ENCODE measurements around the gene SLC25A28. TPM values are rescaled to one million over a fixed set of nuclear protein-coding genes. Genes with fewer than 3 reads are reported as not detected.

SLC25A28 gene, protein sequence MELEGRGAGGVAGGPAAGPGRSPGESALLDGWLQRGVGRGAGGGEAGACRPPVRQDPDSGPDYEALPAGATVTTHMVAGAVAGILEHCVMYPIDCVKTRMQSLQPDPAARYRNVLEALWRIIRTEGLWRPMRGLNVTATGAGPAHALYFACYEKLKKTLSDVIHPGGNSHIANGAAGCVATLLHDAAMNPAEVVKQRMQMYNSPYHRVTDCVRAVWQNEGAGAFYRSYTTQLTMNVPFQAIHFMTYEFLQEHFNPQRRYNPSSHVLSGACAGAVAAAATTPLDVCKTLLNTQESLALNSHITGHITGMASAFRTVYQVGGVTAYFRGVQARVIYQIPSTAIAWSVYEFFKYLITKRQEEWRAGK
- 30.7 TPM for polyA plus RNA-seq (2013, experiment 1 of 2)
- 24.2 TPM for polyA plus RNA-seq (2013, experiment 2 of 2)

DNA sequence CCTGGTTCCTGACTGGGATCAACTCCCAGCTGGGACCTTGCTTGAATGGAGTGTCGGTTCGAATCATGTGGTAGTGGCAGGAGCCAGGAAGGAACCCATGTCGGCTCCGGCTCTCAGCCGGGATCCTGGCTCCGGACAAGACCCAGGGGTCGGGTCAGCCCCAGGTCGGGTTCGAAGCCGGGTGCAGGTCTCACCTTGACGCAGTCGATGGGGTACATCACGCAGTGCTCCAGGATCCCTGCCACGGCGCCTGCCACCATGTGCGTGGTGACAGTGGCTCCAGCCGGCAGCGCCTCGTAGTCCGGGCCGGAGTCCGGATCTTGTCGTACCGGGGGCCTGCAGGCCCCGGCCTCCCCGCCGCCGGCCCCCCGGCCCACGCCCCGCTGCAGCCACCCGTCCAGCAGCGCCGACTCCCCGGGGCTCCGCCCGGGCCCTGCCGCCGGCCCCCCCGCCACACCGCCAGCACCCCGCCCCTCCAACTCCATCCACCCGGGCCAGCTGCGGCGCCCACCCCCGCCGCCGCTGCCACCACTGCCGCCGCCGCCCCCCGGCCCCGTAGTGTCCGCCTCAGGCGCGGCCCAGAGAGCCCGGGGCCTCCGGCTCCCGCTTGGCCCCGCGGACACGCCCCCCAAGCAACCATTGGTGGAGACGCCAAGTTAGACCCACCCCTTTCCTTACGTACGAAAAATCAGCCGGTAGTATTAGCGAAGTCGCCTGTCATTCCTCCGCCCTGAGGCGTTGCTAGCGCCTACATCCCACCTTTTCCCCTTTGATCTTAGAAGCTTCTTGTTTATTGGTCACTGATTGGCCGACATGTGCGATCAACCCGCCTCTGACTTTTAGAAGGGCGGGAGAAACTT, at the start of gene SLC25A28:
Gene SLC25A28 (minus strand): TSS at position 589 of the 860 bp plus-strand sequence. CDS start 104 bp downstream, at position 485.
- peaks cover 5% of the 10 kb centered on the region for H3K4me1 ChIP-seq (ENCODE audit: control insufficient read depth, insufficient read depth, low read length, poor library complexity, severe bottlenecking)
- H3K27ac ChIP-seq (ENCODE audit: low read depth, low read length, severe bottlenecking) = peak within 1 kb of the TSS; percentile 99
- peak within 1 kb of the TSS; percentile 74 for H3K4me3 ChIP-seq (ENCODE audit: extremely low read depth, insufficient read depth, low read length, poor library complexity, severe bottlenecking)
- WGBS, 2 experiments (ENCODE audit: insufficient coverage in 2 of 2) = 0% methylated on average over 33 to 44 of the region's 75 CpGs
- H3K9me3 ChIP-seq (ENCODE audit: control insufficient read depth, low read length) = no peaks in the 10 kb centered on the region
- no peaks in the 10 kb centered on the region for H3K36me3 ChIP-seq (ENCODE audit: control insufficient read depth, insufficient read depth, low read length)

DNA sequence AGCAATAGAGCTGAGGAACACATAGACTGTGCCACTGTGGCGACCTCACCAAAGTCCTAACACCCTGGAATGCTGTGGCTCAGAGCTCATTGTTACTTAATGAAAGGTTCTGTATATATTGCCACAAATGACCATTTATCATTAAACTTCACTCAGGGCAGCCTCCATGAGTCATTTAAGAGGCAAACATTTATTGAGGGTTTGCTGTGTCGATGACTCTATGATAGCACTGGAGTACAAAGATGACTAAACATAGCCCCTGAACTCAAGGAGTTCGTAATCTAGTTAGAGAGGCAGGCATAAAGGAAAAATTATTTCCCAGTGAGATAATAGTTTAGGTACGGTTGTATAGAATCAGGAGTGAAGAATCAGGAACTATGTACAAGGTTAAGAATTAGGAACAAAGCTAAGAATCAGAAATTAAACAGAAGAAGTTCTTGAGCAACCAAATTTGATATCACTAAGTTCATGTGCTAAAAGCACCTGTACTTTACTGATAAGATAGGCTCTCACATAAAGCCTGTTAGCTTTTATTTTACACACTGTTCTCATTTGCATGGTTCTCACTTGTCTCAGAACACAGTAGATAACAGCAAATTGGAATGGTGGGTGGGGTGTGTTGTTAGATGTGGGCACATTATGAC, 47.0 kb upstream of the SLC25A28 start:
- no peak overlapping the region for H3K4me3 ChIP-seq (ENCODE audit: extremely low read depth, insufficient read depth, low read length, poor library complexity, severe bottlenecking)
- peaks cover 45% of the 10 kb centered on the region for H3K36me3 ChIP-seq (ENCODE audit: control insufficient read depth, insufficient read depth, low read length)
- H3K27ac ChIP-seq (ENCODE audit: low read depth, low read length, severe bottlenecking) = no peak overlapping the region
- H3K9me3 ChIP-seq (ENCODE audit: control insufficient read depth, low read length) = no peaks in the 10 kb centered on the region
- WGBS, 2 experiments (ENCODE audit: insufficient coverage in 2 of 2) = 94% methylated on average over 3 of the region's 4 CpGs
- H3K4me1 ChIP-seq (ENCODE audit: control insufficient read depth, insufficient read depth, low read length, poor library complexity, severe bottlenecking) = no peaks in the 10 kb centered on the region

DNA sequence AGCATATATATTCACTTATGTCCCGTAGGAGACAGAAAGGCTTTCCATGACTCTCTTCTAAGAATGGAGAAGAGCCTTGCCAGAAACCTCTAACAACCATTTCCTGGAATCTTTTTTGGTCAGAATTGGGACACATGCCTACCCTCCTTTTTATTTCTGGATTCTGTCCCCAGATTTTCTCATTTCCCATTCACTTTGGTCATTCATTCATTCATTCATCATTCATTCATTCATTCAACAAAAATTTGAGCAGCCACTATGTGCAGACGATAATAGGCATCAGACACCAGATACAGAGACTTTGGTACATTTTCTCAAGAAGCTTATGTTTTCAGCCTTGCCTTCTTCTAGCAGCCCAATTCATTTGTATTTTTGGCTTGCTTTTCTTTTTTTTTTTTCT, 45.1 kb upstream of the SLC25A28 start:
- Histone ChIP-seq H3K4me3 (ENCODE audit: extremely low read depth, insufficient read depth, low read length, poor library complexity, severe bottlenecking) (no peak overlapping the region), H3K9me3 (ENCODE audit: control insufficient read depth, low read length) (no peaks in the 10 kb centered on the region), H3K4me1 (ENCODE audit: control insufficient read depth, insufficient read depth, low read length, poor library complexity, severe bottlenecking) (peaks cover 7% of the 10 kb centered on the region), H3K36me3 (ENCODE audit: control insufficient read depth, insufficient read depth, low read length) (peaks cover 43% of the 10 kb centered on the region), H3K27ac (ENCODE audit: low read depth, low read length, severe bottlenecking) (no peak overlapping the region)
- WGBS, 2 experiments (ENCODE audit: insufficient coverage in 2 of 2) = 100% methylated on average over 2 of the region's 2 CpGs

DNA sequence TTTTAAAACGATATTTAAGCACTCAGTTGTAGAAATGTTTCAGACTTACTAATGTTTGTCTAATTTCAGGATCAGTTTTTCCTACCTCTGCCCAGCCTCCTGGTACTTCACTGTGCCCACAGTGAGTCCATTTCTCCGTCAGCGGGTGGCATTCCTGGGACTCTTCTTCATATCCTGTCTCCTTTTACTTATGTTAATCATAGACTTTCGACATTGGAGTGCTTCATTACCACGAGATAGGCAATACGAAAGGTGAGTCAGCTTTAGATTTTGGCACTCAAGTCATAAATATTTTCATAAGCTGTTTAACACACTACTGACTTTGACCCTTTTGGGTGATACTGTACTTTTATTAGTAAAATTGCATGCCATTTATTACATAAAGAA, 41.1 kb upstream of the SLC25A28 start:
- Histone ChIP-seq H3K9me3 (ENCODE audit: control insufficient read depth, low read length) (no peaks in the 10 kb centered on the region), H3K4me1 (ENCODE audit: control insufficient read depth, insufficient read depth, low read length, poor library complexity, severe bottlenecking) (peaks cover 7% of the 10 kb centered on the region), H3K4me3 (ENCODE audit: extremely low read depth, insufficient read depth, low read length, poor library complexity, severe bottlenecking) (no peak overlapping the region), H3K36me3 (ENCODE audit: control insufficient read depth, insufficient read depth, low read length) (peaks cover 27% of the 10 kb centered on the region), H3K27ac (ENCODE audit: low read depth, low read length, severe bottlenecking) (no peak overlapping the region)
- 91 to 97% methylated on average over 4 to 5 of the region's 6 CpGs for WGBS, 2 experiments (ENCODE audit: insufficient coverage in 2 of 2)

DNA sequence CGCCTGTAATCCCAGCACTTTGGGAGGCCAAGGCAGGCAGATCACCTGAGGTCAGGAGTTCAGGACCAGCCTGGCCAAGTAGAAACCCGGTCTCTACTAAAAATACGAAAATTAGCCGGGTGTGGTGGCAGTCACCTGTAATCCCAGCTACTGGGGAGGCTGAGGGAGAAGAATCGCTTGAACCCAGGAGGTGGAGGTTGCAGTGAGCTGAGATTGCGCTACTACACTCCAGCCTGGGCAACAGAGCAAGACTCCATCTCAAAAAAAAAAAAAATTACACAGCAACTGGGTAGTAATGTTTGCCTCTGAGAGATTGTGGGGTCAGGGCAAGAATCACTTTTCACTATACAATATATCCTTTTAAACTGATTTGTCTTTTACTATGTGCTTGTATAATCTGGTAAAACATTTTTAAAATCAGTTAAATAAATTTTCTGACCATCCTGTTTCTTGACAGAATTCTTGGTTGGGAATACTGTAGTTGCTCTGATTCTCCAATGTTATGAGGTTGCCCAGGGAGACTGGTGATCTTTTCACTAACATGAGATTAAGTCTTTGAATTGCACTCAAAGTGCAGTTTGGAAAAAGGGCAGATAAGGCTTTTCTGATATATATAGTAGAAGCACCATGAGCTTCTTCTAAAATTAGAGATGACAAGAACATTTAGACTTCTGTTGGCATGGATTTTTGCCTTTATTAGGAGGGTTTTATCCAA, 40.6 kb upstream of the SLC25A28 start:
- 81 to 96% methylated on average over 4 to 5 of the region's 6 CpGs for WGBS, 2 experiments (ENCODE audit: insufficient coverage in 2 of 2)
- H3K9me3 ChIP-seq (ENCODE audit: control insufficient read depth, low read length) = no peaks in the 10 kb centered on the region
- H3K36me3 ChIP-seq (ENCODE audit: control insufficient read depth, insufficient read depth, low read length) = peaks cover 22% of the 10 kb centered on the region
- no peak overlapping the region for H3K4me3 ChIP-seq (ENCODE audit: extremely low read depth, insufficient read depth, low read length, poor library complexity, severe bottlenecking)
- H3K4me1 ChIP-seq (ENCODE audit: control insufficient read depth, insufficient read depth, low read length, poor library complexity, severe bottlenecking) = peaks cover 7% of the 10 kb centered on the region
- H3K27ac ChIP-seq (ENCODE audit: low read depth, low read length, severe bottlenecking) = no peak overlapping the region

DNA sequence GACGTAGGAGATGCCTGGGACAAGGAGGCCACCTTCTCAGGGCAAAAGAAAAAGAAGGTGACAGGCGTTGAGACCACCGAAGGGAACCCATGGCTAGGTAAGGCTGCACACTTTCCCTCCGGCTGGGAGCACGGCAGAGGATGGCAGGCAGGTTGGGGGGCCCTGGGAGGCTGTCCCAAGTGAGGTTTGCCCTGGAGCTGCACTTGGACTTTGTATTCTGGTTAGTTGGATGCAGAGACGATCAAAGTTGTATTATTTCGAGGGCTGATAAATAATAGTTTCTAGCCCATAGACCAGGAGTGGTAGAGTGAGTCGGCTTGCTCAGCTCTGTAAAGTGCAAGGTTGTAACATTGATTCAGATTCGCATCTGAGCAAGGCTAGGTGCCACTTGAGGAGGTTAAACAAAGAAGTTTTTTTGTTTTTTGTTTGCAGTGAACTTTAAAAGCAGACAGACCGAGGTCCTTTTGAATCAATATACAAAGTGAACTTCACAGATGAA, 39.7 kb upstream of the SLC25A28 start:
- WGBS, 2 experiments (ENCODE audit: insufficient coverage in 2 of 2) = 12 to 16% methylated on average over 9 of the region's 10 CpGs
- Histone ChIP-seq H3K27ac (ENCODE audit: low read depth, low read length, severe bottlenecking) (peak overlapping the region; percentile 72), H3K36me3 (ENCODE audit: control insufficient read depth, insufficient read depth, low read length) (peaks cover 14% of the 10 kb centered on the region), H3K4me1 (ENCODE audit: control insufficient read depth, insufficient read depth, low read length, poor library complexity, severe bottlenecking) (peaks cover 7% of the 10 kb centered on the region), H3K4me3 (ENCODE audit: extremely low read depth, insufficient read depth, low read length, poor library complexity, severe bottlenecking) (peak overlapping the region; percentile 82), H3K9me3 (ENCODE audit: control insufficient read depth, low read length) (no peaks in the 10 kb centered on the region)

DNA sequence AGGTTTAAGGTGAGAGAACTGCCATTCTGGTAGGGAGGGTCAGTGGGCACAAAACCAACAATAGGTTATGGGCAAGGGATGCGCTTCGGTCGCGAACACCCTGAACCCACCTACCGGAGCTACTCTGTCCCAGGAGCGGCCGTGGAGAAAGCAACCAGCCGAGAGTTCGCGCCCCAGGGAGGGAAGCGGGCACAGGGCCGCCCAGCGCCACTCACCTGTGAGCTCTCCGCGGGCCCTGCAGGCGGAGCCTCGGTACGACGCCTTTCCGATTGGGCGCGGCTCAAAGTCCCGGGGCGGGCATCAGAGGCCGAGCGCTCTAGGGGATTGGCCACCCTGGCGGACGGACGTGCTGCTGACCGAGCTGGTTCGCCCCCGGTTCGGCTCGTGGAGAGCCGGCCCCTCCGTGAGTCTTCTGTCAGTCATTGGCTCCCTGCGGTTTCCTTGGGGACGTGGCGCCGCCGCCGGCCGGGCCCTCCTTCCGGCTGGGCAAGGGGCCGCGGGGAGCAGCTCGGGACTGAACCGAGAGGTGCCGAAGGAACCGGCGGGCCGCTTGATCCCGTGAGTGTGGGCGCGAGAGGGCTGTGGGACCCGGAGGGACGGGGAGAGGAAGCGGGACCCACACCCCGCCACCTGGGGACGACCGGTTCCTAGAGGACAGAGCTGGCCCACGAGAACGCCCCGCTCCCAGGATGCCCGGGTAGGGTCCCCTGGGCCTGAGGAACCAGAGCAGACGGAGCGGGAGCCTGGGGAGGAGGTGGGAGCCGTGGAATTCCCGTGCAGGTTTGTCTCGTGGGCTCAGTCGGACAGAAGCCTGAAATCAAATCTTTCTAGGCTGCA, 39.0 kb upstream of the SLC25A28 start, which contains the start of gene ENTPD7:
Gene ENTPD7 (plus strand): TSS at position 479 of the 837 bp plus-strand sequence. CDS start 448 bp downstream, outside the sequence.
- 1% methylated on average over 55 to 62 of the region's 71 CpGs for WGBS, 2 experiments (ENCODE audit: insufficient coverage in 2 of 2)
- Histone ChIP-seq H3K27ac (ENCODE audit: low read depth, low read length, severe bottlenecking) (peak within 1 kb of the TSS; percentile 72), H3K36me3 (ENCODE audit: control insufficient read depth, insufficient read depth, low read length) (peaks cover 14% of the 10 kb centered on the region), H3K4me1 (ENCODE audit: control insufficient read depth, insufficient read depth, low read length, poor library complexity, severe bottlenecking) (peaks cover 7% of the 10 kb centered on the region), H3K9me3 (ENCODE audit: control insufficient read depth, low read length) (no peaks in the 10 kb centered on the region), H3K4me3 (ENCODE audit: extremely low read depth, insufficient read depth, low read length, poor library complexity, severe bottlenecking) (peak within 1 kb of the TSS; percentile 82)

DNA sequence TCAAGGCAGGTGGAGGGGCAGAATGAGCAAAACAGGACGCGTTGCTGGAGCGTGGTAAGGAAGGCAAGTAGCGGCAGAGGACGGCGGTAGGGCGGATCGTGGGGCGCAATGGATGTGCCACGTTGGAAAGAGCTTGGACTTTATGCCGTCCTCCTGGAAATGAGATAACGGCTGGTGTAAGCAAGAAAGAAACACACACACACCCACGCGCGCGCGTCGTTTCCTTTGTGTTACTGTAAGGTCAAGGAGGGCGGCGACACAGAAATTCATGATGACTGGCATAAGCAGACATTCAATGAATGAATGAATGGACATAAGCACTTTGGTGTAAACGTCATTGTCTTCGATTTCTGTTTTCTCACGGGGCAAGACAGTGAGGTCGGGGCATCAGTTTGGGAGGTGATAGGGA, 38.4 kb upstream of the SLC25A28 start:
- 12 to 14% methylated on average over 12 to 15 of the region's 24 CpGs for WGBS, 2 experiments (ENCODE audit: insufficient coverage in 2 of 2)
- peaks cover 7% of the 10 kb centered on the region for H3K4me1 ChIP-seq (ENCODE audit: control insufficient read depth, insufficient read depth, low read length, poor library complexity, severe bottlenecking)
- no peaks in the 10 kb centered on the region for H3K9me3 ChIP-seq (ENCODE audit: control insufficient read depth, low read length)
- H3K36me3 ChIP-seq (ENCODE audit: control insufficient read depth, insufficient read depth, low read length) = peaks cover 14% of the 10 kb centered on the region
- H3K27ac ChIP-seq (ENCODE audit: low read depth, low read length, severe bottlenecking) = no peak overlapping the region
- peak overlapping the region; percentile 82 for H3K4me3 ChIP-seq (ENCODE audit: extremely low read depth, insufficient read depth, low read length, poor library complexity, severe bottlenecking)

DNA sequence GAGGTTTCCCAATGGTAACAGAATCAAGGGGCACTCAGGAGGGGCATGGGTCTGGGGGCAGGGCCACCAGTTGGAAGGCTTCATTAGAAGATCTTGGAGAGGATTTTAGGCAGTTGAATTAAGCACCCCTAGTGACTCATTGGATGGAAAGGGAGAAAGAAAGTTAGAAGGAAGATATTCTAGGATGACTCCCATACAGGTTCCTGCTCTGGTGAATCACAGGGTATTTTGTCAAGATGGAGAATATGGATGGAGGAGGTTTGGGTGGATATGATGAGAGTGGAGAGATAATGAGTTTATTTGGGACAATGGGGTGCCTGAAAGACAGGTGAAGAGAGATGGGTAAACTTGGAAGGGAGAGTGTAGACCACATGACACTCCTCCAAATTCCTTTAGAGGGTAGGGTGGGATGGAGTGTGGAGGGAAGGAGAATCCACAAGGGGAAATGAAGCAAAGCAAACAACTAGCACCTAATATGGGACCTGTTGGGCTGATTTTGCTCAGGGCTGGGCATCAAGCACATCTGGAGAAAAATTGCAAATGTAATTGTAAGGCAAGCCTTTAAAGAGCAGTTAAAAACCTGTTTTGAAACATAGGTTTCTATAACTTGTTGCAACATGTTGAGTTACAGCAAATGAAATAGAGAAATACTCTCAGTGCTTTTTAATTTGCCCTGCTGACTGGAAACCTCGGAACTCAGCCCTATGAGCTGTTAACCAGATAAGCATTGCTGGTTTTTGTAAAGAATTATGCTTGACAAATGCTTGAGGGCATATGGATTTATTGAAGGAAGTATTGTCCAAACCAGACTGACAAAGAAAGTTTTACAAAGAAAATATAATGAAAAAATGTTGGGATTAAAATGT, 36.2 kb upstream of the SLC25A28 start:
- peaks cover 2% of the 10 kb centered on the region for H3K36me3 ChIP-seq (ENCODE audit: control insufficient read depth, insufficient read depth, low read length)
- no peak overlapping the region for H3K4me3 ChIP-seq (ENCODE audit: extremely low read depth, insufficient read depth, low read length, poor library complexity, severe bottlenecking)
- H3K9me3 ChIP-seq (ENCODE audit: control insufficient read depth, low read length) = no peaks in the 10 kb centered on the region
- peaks cover 4% of the 10 kb centered on the region for H3K4me1 ChIP-seq (ENCODE audit: control insufficient read depth, insufficient read depth, low read length, poor library complexity, severe bottlenecking)
- H3K27ac ChIP-seq (ENCODE audit: low read depth, low read length, severe bottlenecking) = no peak overlapping the region
- WGBS, 2 experiments (ENCODE audit: insufficient coverage in 2 of 2) = no CpG with 5 or more reads among the region's 1 CpG

All from mesodermal cell (in vitro differentiated cells).